ENCODE measurements around the gene MAN1A1.

MAN1A1 gene

DNA sequence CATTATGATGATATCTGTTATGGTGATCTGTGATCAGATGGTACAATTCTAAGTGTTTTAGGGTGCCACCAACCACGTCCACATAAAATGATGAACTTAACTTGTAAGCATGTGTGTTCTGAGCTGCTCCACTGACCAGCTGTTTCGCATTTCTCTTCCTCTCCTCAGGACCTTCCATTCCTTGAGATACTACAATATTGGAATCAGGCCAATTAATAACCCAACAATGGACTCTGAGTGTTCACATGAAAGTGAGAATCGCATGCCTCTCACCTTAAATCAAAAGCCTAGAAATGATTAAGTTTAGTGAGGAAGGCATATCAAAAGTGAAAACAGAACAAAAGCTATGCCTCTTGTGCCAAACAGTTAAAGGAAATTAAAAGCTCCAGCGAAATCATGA lies 114.6 kb downstream of the MAN1A1 start:
- TF ChIP-seq TEAD4 (IDR thresholded peaks at IDR 0.05) (no peak), RAD21 (IDR thresholded peaks at IDR 0.05; ENCODE audit: low read depth) (no peak), YY1 (IDR thresholded peaks at IDR 0.05; ENCODE audit: low read depth) (no peak), FOXM1 (IDR thresholded peaks at IDR 0.05; ENCODE audit: borderline replicate concordance, low read depth) (no peak), TAF1 (IDR thresholded peaks at IDR 0.05; ENCODE audit: low read depth) (no peak)
- TF ChIP-seq, protein P1, sequence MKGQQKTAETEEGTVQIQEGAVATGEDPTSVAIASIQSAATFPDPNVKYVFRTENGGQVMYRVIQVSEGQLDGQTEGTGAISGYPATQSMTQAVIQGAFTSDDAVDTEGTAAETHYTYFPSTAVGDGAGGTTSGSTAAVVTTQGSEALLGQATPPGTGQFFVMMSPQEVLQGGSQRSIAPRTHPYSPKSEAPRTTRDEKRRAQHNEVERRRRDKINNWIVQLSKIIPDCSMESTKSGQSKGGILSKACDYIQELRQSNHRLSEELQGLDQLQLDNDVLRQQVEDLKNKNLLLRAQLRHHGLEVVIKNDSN (IDR thresholded peaks at IDR 0.05), result no peak

DNA sequence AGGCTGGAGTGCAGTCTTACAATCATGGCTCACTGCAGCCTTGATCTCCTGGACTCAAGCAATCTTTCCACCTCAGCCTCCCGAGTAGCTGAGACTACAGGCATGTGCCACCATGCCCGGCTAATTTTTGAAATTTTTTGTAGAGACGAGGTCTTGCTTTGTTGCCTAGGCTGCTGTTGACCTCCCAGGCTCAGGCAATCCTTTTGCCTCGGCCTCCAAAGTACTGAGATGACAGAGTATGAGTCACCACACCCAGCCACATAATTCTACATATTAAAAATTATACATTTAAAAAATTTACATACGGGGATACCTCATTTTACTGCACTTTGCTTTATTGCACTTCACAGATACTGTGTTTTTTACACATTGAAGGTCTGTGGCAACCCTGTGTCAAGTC lies 115.1 kb downstream of the MAN1A1 start:
- TF ChIP-seq ZBTB7A (IDR thresholded peaks at IDR 0.05; ENCODE audit: low read depth) (no peak), REST (IDR thresholded peaks at IDR 0.05; ENCODE audit: low read depth) (no peak)

- TF ChIP-seq TCF12 (IDR thresholded peaks at IDR 0.05; ENCODE audit: low read depth), result no peak
- no peak for TF ChIP-seq FOXM1 (IDR thresholded peaks at IDR 0.05; ENCODE audit: borderline replicate concordance, low read depth)
- TF ChIP-seq, protein P1 (IDR thresholded peaks at IDR 0.05), result no peak
- no peak for TF ChIP-seq TEAD4 (IDR thresholded peaks at IDR 0.05)
- no peak for TF ChIP-seq YY1 (IDR thresholded peaks at IDR 0.05; ENCODE audit: low read depth)
- TF ChIP-seq EGR1 (IDR thresholded peaks at IDR 0.05), result no peak
- no peak for TF ChIP-seq CEBPB (IDR thresholded peaks at IDR 0.05)
- TF ChIP-seq TAF1 (IDR thresholded peaks at IDR 0.05; ENCODE audit: low read depth), result no peak
- TF ChIP-seq RAD21 (IDR thresholded peaks at IDR 0.05; ENCODE audit: low read depth), result no peak
- no peak for TF ChIP-seq MAX (IDR thresholded peaks at IDR 0.05)
- no peak for TF ChIP-seq REST (IDR thresholded peaks at IDR 0.05; ENCODE audit: low read depth)
- TF ChIP-seq EP300 (IDR thresholded peaks at IDR 0.05; ENCODE audit: borderline replicate concordance), result no peak
- no peak for TF ChIP-seq CREB1 (IDR thresholded peaks at IDR 0.05; ENCODE audit: low read depth)
- no peak for TF ChIP-seq ZBTB7A (IDR thresholded peaks at IDR 0.05; ENCODE audit: low read depth)
Observed at GRCh38 chr6:119233312-119233984, 116.1 kb downstream of the MAN1A1 start.

DNA sequence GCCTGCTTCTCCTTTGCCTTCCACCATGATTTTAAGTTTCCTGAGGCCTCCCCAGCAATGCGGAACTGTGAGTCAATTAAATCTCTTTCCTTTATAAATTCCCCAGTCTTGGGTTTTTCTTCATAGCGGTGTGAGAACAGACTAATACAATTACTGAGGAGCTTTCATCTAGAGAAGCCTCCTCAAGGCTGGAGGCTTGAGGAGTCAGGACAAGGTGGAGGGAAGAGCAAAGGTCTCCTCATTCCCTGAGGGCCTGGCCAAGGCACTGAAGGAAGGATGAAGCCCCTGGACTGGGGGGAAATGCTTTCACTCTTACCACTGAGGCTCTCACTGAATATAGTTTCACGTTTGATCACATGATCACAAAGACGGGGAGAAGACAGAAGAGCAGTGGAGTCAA lies 118.2 kb downstream of the MAN1A1 start:
- TF ChIP-seq ZBTB7A (IDR thresholded peaks at IDR 0.05; ENCODE audit: low read depth) (no peak), EP300 (IDR thresholded peaks at IDR 0.05; ENCODE audit: borderline replicate concordance) (no peak), RAD21 (IDR thresholded peaks at IDR 0.05; ENCODE audit: low read depth) (no peak), TCF12 (IDR thresholded peaks at IDR 0.05; ENCODE audit: low read depth) (no peak), EGR1 (IDR thresholded peaks at IDR 0.05) (no peak), TAF1 (IDR thresholded peaks at IDR 0.05; ENCODE audit: low read depth) (no peak), MAX (IDR thresholded peaks at IDR 0.05) (no peak), CEBPB (IDR thresholded peaks at IDR 0.05) (no peak), NFIC (IDR thresholded peaks at IDR 0.05) (no peak), REST (IDR thresholded peaks at IDR 0.05; ENCODE audit: low read depth) (no peak), TEAD4 (IDR thresholded peaks at IDR 0.05) (no peak), FOXM1 (IDR thresholded peaks at IDR 0.05; ENCODE audit: borderline replicate concordance, low read depth) (no peak), YY1 (IDR thresholded peaks at IDR 0.05; ENCODE audit: low read depth) (no peak), CREB1 (IDR thresholded peaks at IDR 0.05; ENCODE audit: low read depth) (no peak)
- TF ChIP-seq, protein P1 (IDR thresholded peaks at IDR 0.05), result no peak

Data from Ishikawa (cell line).